HG02759 (cell line): Measurements from ENCODE around the gene PGAM1.
"Not testable (repeated sequence)": the region's sequence is repeated elsewhere in the genome, so short reads cannot be mapped to it uniquely, and the experiment has no call there.

Experiments
- ATAC-seq: cut with Tn5 transposase; IDR thresholded peaks from one replicate; pipeline ENCODE4 v1.9.1; 2021; ENCODE audit warnings: mild to moderate bottlenecking, moderate library complexity; ENCODE audit not compliant: unreplicated experiment

PGAM1 gene

DNA sequence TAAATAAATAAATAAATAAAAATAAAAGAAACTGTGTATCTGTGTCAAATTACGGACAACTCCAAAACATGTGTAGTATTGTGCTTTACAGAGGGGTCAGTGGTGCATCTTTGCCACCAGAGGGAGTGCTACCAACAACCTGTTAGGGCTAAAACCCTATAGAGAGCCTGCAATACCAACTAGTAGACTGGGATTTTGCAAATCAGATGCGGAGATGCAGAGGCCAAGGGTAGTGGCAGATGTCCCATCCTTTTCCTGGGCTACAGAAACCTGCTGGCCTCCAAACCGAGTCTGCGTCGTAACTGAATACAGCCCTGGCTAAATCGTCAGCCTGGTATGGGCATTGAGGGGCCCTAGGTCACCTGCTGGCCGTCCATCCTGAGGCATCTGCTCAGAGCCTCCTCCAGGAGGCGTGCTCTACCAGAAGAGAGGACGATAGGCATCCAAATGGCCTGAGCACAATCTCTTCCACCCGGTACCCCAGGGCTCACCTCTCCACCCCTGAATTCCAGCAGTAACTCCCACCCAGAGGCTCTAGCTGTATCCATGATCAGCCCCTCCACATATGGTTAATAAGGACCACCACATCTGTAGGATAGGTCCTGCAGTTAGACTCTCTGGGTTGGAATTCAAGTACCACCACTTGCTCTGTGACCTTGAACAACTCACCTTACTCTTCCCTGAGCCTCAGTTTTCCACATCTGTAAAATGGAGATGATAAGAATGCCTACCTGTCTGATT, 18.6 kb upstream of the PGAM1 start:
- peak; percentile 92 for ATAC-seq

- ATAC-seq = no peak
Measured at GRCh38 chr10:97407952-97408248, 18.1 kb upstream of the PGAM1 start.

DNA sequence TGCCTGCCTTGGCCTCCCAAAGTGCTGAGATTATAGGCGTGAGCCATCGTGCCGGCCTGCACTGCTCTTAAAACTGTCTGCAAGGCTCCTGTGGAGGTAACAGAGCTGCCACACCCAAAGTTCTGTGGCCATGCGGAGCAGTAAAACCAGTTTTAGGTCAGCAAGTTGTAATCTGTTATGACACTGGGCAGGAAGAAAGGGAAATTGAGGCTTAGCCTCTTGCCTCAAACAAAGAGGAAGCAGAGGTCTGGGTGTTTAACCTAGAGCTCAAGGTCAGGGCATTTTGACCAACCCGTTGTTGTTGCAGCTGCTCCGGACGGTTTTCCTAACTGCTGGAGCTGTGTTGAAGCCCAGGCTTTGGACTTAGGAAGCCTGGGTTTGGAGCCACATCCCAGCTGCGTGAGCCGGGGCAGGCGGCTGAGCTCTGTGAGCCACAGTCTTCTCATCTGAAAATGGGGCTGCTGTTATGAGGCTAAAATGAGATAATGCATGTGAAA, 17.4 kb upstream of the PGAM1 start:
- ATAC-seq = no peak

GRCh38 chr10:97411406-97411805, 14.6 kb upstream of the PGAM1 start:
- no peak for ATAC-seq

DNA sequence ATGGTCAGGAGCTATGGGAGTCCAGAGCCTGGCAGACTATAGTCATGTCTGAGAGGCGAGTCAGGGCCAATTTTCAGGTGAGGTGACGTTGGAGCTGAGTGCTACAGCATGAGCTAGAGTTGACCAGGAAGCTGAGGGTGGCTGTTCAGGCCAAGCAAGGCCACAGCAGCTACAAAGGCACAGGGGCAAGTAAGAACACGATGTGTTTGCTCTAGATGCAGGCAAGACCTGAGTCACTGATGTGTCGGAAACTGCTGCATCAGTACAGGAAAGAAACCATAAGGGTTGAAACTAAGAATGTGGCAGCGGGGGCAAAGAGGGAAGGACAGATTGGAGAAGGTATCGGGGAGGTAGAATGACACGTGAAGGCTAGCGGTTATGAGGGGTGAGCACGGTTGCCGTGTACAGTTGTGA, 13.1 kb upstream of the PGAM1 start:
- no peak for ATAC-seq

- ATAC-seq = no peak
Measured at GRCh38 chr10:97416565-97416964, 9.4 kb upstream of the PGAM1 start.

GRCh38 chr10:97423757-97424098, 2.3 kb upstream of the PGAM1 start:
- not testable (repeated sequence) for ATAC-seq

DNA sequence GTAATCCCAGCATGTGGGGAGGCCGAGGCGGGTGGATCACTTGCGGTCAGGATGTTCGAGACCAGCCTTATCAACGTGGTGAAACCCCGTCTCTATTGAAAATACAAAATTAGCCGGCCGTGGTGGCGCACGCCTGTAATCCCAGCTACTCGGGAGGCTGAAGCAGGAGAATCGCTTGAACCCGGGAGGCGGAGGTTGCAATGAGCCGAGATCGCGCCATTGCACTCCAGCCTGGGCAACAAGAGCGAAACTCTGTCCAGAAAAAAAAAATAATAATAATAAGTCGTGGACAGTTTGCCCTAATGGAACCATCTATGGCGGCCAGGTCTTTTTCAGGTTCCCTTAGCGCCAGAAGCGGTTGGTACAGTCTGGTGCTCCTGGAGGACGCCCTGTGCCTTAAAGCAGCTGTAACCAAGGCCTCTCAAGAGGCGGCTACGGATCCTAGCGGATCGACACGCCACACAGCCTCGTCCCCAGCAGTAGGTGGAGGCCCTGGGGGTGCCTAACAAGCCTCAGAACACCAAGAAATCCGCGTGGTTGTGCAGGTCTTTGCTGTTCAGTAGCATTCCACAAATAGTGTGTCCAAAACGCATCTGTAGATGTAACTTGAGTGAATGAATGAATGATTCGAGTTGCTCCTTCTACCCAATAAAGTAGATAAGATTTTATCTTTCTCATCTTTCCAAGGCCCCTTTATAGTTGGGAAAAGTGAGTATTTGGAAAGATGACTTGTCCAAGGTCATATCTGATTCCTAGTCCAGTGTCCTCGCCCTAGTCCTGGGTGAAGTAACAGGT, 982 bp downstream of the PGAM1 start:
- ATAC-seq = no peak

DNA sequence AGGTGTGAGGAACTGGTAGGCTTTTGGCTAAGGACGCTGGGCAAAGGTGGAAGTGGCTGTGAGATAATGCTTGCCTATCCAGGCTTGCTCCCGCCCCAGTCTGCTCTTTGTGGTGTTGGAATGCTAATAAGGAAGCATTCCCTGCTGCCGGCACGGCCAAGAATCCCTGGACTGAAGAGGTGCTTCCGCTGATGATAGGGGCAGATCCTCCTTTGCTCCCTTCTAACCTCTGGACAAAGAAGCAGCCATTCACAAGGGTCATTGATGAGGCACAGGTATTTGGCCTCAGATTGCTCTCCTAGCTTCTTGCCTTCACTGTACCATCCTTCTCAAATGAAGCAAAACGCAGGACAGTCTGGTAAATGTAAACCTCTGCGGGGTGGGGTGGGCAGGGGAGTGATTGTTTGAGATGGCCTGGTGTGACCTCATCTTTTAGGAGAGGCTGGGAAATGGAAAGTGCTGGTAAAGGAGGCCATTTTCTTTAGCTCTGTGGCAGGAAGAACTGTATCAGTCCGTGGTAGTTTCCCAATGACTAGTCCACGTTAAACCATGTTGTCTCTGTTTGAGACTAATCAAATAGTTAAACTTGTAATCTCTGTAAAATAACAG, 1.7 kb downstream of the PGAM1 start:
- no peak for ATAC-seq

DNA sequence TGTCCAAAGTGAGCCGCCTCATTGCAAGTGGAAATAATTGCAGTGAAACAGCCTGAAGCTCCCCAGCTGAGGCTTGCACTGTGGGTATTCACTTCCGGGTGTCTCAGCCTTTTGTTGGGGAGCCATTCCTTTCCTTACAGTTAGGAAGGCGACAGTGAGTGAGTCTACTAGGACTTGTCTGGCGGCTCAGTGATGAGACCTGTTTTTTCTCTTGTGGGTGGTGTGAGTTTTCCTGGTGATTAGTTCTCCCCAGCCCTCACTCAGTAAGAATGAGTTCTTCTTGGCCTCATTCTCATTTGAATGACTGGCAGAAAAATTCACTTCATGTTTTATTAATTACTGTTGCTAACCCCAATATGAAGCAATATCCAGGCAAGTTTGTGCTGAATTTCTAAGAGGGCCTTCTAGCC, 2.6 kb downstream of the PGAM1 start:
- no peak for ATAC-seq

- ATAC-seq = no peak
Measured at GRCh38 chr10:97434055-97434454, 8.1 kb downstream of the PGAM1 start.

DNA sequence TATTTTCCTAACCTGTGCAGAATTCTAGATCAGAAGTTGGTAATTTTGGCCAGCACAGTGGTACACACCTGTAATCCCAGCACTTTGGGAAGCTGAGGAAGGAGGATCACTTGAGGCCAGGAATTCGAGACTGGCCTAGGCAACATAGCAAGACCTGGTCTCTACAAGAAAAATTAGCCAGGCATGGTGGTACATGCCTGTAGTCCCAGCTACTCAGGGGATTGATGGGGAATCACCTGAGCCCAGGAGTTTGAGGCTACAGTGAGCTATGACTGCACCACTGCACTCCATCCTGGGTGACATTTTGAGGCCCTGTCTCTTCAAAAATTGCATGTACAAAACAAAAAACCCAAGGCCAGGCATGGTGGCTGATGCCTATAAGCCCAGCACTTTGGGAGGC, 8.6 kb downstream of the PGAM1 start:
- ATAC-seq = no peak

GRCh38 chr10:97435211-97435610, 9.2 kb downstream of the PGAM1 start:
- ATAC-seq = no peak

- no peak for ATAC-seq
Measured at GRCh38 chr10:97442277-97442676, 16.3 kb downstream of the PGAM1 start.

- no peak for ATAC-seq
Measured at GRCh38 chr10:97444212-97444611, 18.2 kb downstream of the PGAM1 start.

- no peak for ATAC-seq
Measured at GRCh38 chr10:97445357-97445721, 19.3 kb downstream of the PGAM1 start.

GRCh38 chr10:97445722-97446639, 20.0 kb downstream of the PGAM1 start, which contains the start of the genes EXOSC1 and ZDHHC16:
EXOSC1 (minus strand) TSS chr10:97446006; CDS start chr10:97445985, 21 bp downstream.
ZDHHC16 (plus strand) TSS chr10:97446175; CDS start chr10:97451676, 5,501 bp downstream.
- peak; percentile 95 for ATAC-seq

GRCh38 chr10:97450828-97451227, 24.8 kb downstream of the PGAM1 start:
- ATAC-seq = no peak

GRCh38 chr10:97451605-97452004, 25.6 kb downstream of the PGAM1 start:
- no peak for ATAC-seq

DNA sequence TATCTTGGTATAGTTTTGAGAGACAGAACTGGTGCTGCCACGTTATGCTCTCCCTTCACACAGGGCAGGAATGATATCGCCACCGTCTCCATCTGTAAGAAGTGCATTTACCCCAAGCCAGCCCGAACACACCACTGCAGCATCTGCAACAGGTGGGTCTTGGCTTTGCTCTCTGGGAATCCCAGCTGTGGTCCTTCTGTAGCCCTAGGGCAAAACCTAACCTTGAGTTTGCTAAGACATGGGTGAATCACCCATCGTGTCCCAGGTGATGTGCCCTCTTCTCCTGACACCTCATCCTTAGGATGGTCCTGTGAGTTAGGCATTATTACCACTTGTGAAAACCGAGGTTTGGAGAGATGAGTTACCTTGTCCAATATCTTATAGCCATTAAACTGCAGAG, 26.4 kb downstream of the PGAM1 start:
- ATAC-seq = no peak
